Pons (tissue), 1 donor: ENCODE measurements around the gene ARL10.
A peak's percentile ranks its signal among the peaks of the same experiment; 100 is the strongest.

ENCODE experiments used
- DNase-seq: peaks from one replicate; pipeline ENCODE4 v3.0.0-alpha.2; 2016; ENCODE audit warnings: low spot score

The ARL10 gene

GRCh38 chr5:176365351-176366231 is at the start of gene ARL10:
ARL10 (plus strand) TSS chr5:176365487; CDS start chr5:176365564, 77 bp downstream.
- peak; percentile 20 for DNase-seq

GRCh38 chr5:176317534-176318374 is 47.5 kb upstream of the ARL10 start:
- DNase-seq: no peak

GRCh38 chr5:176319827-176320554 is 45.3 kb upstream of the ARL10 start:
- DNase-seq: no peak

GRCh38 chr5:176320577-176320976 is 44.7 kb upstream of the ARL10 start:
- DNase-seq: no peak

- no peak for DNase-seq
These were observed 31.1 kb upstream of the ARL10 start for GRCh38 chr5:176334031-176334770.

- DNase-seq: no peak
These were observed 27.4 kb upstream of the ARL10 start for GRCh38 chr5:176337913-176338312.

- DNase-seq: no peak
These were observed 26.0 kb upstream of the ARL10 start for GRCh38 chr5:176339304-176339703.

- no peak for DNase-seq
These were observed 23.7 kb upstream of the ARL10 start for GRCh38 chr5:176341325-176342157.

- DNase-seq: no peak
These were observed 23.2 kb upstream of the ARL10 start for GRCh38 chr5:176342158-176342483.

GRCh38 chr5:176342766-176343458 is 22.4 kb upstream of the ARL10 start:
- no peak for DNase-seq

- DNase-seq: no peak
These were observed 14.9 kb upstream of the ARL10 start for GRCh38 chr5:176350416-176350815.

- DNase-seq: no peak
These were observed 13.0 kb upstream of the ARL10 start for GRCh38 chr5:176352116-176352878.

GRCh38 chr5:176353533-176353932 is 11.8 kb upstream of the ARL10 start:
- DNase-seq: no peak

- DNase-seq: no peak
These were observed 9.7 kb upstream of the ARL10 start for GRCh38 chr5:176355400-176356178.

- no peak for DNase-seq
These were observed 9.1 kb upstream of the ARL10 start for GRCh38 chr5:176356179-176356566.

- no peak for DNase-seq
These were observed 5.6 kb upstream of the ARL10 start for GRCh38 chr5:176359658-176360057.

- no peak for DNase-seq
These were observed 4.3 kb upstream of the ARL10 start for GRCh38 chr5:176360894-176361436.
